Measurements from ENCODE around the gene PTPN3. TPM values are rescaled to one million over a fixed set of nuclear protein-coding genes. Genes with fewer than 3 reads are reported as not detected.

PTPN3 gene
- total RNA-seq, 3 donors from 2014 or later (not counting 1 experiment from before 2014, with no cell fraction given) = not detected

GRCh38 chr9:109403116-109403515 lies 95.0 kb downstream of the PTPN3 start:
- DNase-seq (no peak), ATAC-seq (no peak)
- Histone ChIP-seq H3K4me1 (ENCODE audit: control insufficient read depth, insufficient read depth, low read length) (no peaks in the 10 kb centered on the region), H3K27ac (ENCODE audit: low read length) (no peak overlapping the region), H3K36me3 (ENCODE audit: control insufficient read depth, insufficient read depth, low read length) (no peaks in the 10 kb centered on the region), H3K4me3 (ENCODE audit: low read length) (no peak overlapping the region), H3K27me3 (ENCODE audit: control insufficient read depth, insufficient read depth, low read length) (no peaks in the 10 kb centered on the region), H3K9me3 (ENCODE audit: control insufficient read depth, insufficient read depth, low read length) (no peaks in the 10 kb centered on the region)
- no peaks in the 10 kb centered on the region for H3K4me1 Mint-ChIP-seq
- no peak overlapping the region for H3K27ac Mint-ChIP-seq
- intact Hi-C loops (cut with micrococcal nuclease) = no loop called here
- H3K4me3 Mint-ChIP-seq = no peak overlapping the region
- H3K36me3 Mint-ChIP-seq = no peaks in the 10 kb centered on the region
- no peaks in the 10 kb centered on the region for H3K9me3 Mint-ChIP-seq
- peaks cover 0 to 14% of the 10 kb centered on the region in 2 donors for H3K27me3 Mint-ChIP-seq (ENCODE audit: low read depth in 2 of 2)
- no CpG with 5 or more reads among the region's 2 CpGs for WGBS (ENCODE audit: insufficient coverage)
- TF ChIP-seq CTCF (IDR thresholded peaks at IDR 0.05) = no peak

- H3K4me3 Mint-ChIP-seq = no peak overlapping the region
- no peak overlapping the region for H3K27ac Mint-ChIP-seq
- no peaks in the 10 kb centered on the region for H3K27me3 ChIP-seq (ENCODE audit: control insufficient read depth, insufficient read depth, low read length)
- no peaks in the 10 kb centered on the region for H3K4me1 ChIP-seq (ENCODE audit: control insufficient read depth, insufficient read depth, low read length)
- no peaks in the 10 kb centered on the region for H3K9me3 Mint-ChIP-seq
- H3K9me3 ChIP-seq (ENCODE audit: control insufficient read depth, insufficient read depth, low read length) = no peaks in the 10 kb centered on the region
- DNase-seq (no peak), ATAC-seq (no peak)
- intact Hi-C loops (cut with micrococcal nuclease) = no loop called here
- WGBS (ENCODE audit: insufficient coverage) = 16% methylated on average over 2 of the region's 4 CpGs
- H3K36me3 ChIP-seq (ENCODE audit: control insufficient read depth, insufficient read depth, low read length) = no peaks in the 10 kb centered on the region
- H3K36me3 Mint-ChIP-seq = no peaks in the 10 kb centered on the region
- H3K4me1 Mint-ChIP-seq = no peaks in the 10 kb centered on the region
- no peak for TF ChIP-seq CTCF (IDR thresholded peaks at IDR 0.05)
- H3K4me3 ChIP-seq (ENCODE audit: low read length) = no peak overlapping the region
- peaks cover under 1 to 15% of the 10 kb centered on the region in 2 donors for H3K27me3 Mint-ChIP-seq (ENCODE audit: low read depth in 2 of 2)
- no peak overlapping the region for H3K27ac ChIP-seq (ENCODE audit: low read length)
Observed at GRCh38 chr9:109401990-109402318, 96.2 kb downstream of the PTPN3 start.

- H3K4me1 Mint-ChIP-seq = no peaks in the 10 kb centered on the region
- H3K4me3 ChIP-seq (ENCODE audit: low read length) = no peak overlapping the region
- TF ChIP-seq CTCF (IDR thresholded peaks at IDR 0.05) = peak; percentile 6
- H3K36me3 ChIP-seq (ENCODE audit: control insufficient read depth, insufficient read depth, low read length) = no peaks in the 10 kb centered on the region
- ATAC-seq (no peak), DNase-seq (peak in 1 of 2 donors; percentile 20)
- 47% methylated on average over 13 of the region's 13 CpGs for WGBS (ENCODE audit: insufficient coverage)
- no peaks in the 10 kb centered on the region for H3K36me3 Mint-ChIP-seq
- no peaks in the 10 kb centered on the region for H3K4me1 ChIP-seq (ENCODE audit: control insufficient read depth, insufficient read depth, low read length)
- no peaks in the 10 kb centered on the region for H3K9me3 Mint-ChIP-seq
- no peak overlapping the region for H3K4me3 Mint-ChIP-seq
- peaks cover 6 to 17% of the 10 kb centered on the region in 2 donors for H3K27me3 Mint-ChIP-seq (ENCODE audit: low read depth in 2 of 2)
- no peak overlapping the region for H3K27ac ChIP-seq (ENCODE audit: low read length)
- no peak overlapping the region for H3K27ac Mint-ChIP-seq
- H3K27me3 ChIP-seq (ENCODE audit: control insufficient read depth, insufficient read depth, low read length) = no peaks in the 10 kb centered on the region
- H3K9me3 ChIP-seq (ENCODE audit: control insufficient read depth, insufficient read depth, low read length) = no peaks in the 10 kb centered on the region
- intact Hi-C loops (cut with micrococcal nuclease) = no loop called here
Observed at GRCh38 chr9:109401169-109401989, 96.7 kb downstream of the PTPN3 start.

Data from natural killer cell (primary cell).